Caco-2 (cell line): ENCODE measurements around the gene ERMAP. TPM values are rescaled to one million over a fixed set of nuclear protein-coding genes. Genes with fewer than 3 reads are reported as not detected.

Source experiments
- BruUV-seq: library from RNA; stranded (reverse); fragments of 400-500 nt; replicated peaks from 2 replicates; lab custom pipeline; 2021; lab: Mats Ljungman, UMichigan
- CTCF ChIA-PET: fragments of 300-600 bp; sonication (Branson Sonifier 250); formaldehyde crosslinking; loops from one replicate; lab custom pipeline; 2022; ENCODE audit warnings: antibody characterized with exemption; lab: Charles Lee
- POLR2A ChIA-PET: fragments of 300-600 bp; sonication (Branson Sonifier 250); formaldehyde crosslinking; loops from one replicate; lab custom pipeline; 2022; ENCODE audit warnings: antibody characterized with exemption; lab: Charles Lee
- DNase-seq, 2 experiments: peaks; one replicate each; pipeline versions ENCODE4 v3.0.0 to v3.0.0-alpha.2; 2020 to 2022
- H3K27me3 ChIP-seq: replicated peaks from 2 replicates; pipeline ENCODE4 v1.6.0; 2011; ENCODE audit warnings: low read length; ENCODE audit not compliant: control insufficient read depth, insufficient read depth
- H3K36me3 ChIP-seq: 2 replicates; pipeline ENCODE4 v1.5.1; 2011; ENCODE audit warnings: low read length; ENCODE audit not compliant: control insufficient read depth, insufficient read depth
- H3K4me1 ChIP-seq: fragments of 250-450 bp; sonication (Bioruptor Pico); 2 replicates; pipeline ENCODE4 v1.5.1; 2020; ENCODE audit warnings: mild to moderate bottlenecking
- H3K4me3 ChIP-seq: 2 replicates; pipeline ENCODE4 v1.5.1; 2011; ENCODE audit warnings: low read depth, mild to moderate bottlenecking, control low read depth, low read length
- H3K9me3 ChIP-seq: fragments of 250-450 bp; sonication (Bioruptor Pico); 2 replicates; pipeline ENCODE4 v1.5.1; 2020; ENCODE audit warnings: mild to moderate bottlenecking, moderate library complexity
- H3K27ac Mint-ChIP-seq: one replicate; pipeline ENCODE4 v1.8.0; 2022; ENCODE audit warnings: mixed read lengths; ENCODE audit not compliant: unreplicated experiment
- H3K27me3 Mint-ChIP-seq: one replicate; pipeline ENCODE4 v1.8.0; 2022; ENCODE audit warnings: mixed read lengths; ENCODE audit not compliant: insufficient read depth, unreplicated experiment
- H3K36me3 Mint-ChIP-seq: one replicate; pipeline ENCODE4 v1.8.0; 2022; ENCODE audit warnings: mild to moderate bottlenecking, mixed read lengths; ENCODE audit not compliant: insufficient read depth, unreplicated experiment
- H3K4me1 Mint-ChIP-seq: one replicate; pipeline ENCODE4 v1.8.0; 2022; ENCODE audit warnings: low read depth, mixed read lengths; ENCODE audit not compliant: unreplicated experiment
- H3K4me3 Mint-ChIP-seq: one replicate; pipeline ENCODE4 v1.8.0; 2022; ENCODE audit warnings: mild to moderate bottlenecking, moderate library complexity, mixed read lengths; ENCODE audit not compliant: unreplicated experiment
- H3K9me3 Mint-ChIP-seq: one replicate; pipeline ENCODE4 v1.8.0; 2022; ENCODE audit warnings: mixed read lengths; ENCODE audit not compliant: unreplicated experiment
- CTCF ChIP-seq, 2 experiments: fragments of 200-600 bp in 1 of 2; IDR thresholded peaks; 1 replicate in 1 of 2; 2 replicates in 1 of 2; pipeline versions ENCODE4 v1.5.1 to v1.8.0; 2011 to 2022; ENCODE audit warnings: antibody characterized with exemption in 1 of 2, control low read depth in 1 of 2, inconsistent platforms in 1 of 2, low read depth in 1 of 2, low read length in 1 of 2, mild to moderate bottlenecking in 1 of 2, moderate library complexity in 1 of 2; ENCODE audit not compliant: insufficient read depth in 1 of 2, severe bottlenecking in 1 of 2, unreplicated experiment in 1 of 2
- intact Hi-C: fragments of 100-400 bp; cut with micrococcal nuclease; formaldehyde crosslinking; loops from one replicate; pipeline ENCODE4 v1.10.0; 2022; ENCODE audit not compliant: unreplicated experiment
- total RNA-seq: library from RNA; stranded (reverse); gene quantifications from 2 replicates; pipeline ENCODE4 v1.2.3, GENCODE V29; 2022

Gene ERMAP
- total RNA-seq, 1 experiment from 2014 or later, result 4.8 TPM

GRCh38 chr1:42801832-42802473 is 15.0 kb upstream of the ERMAP start:
- Mint-ChIP-seq H3K36me3 (no peaks in the 10 kb centered on the region), H3K4me1 (no peaks in the 10 kb centered on the region), H3K27me3 (no peaks in the 10 kb centered on the region), H3K4me3 (no peak overlapping the region), H3K9me3 (no peaks in the 10 kb centered on the region), H3K27ac (no peak overlapping the region)
- Histone ChIP-seq H3K4me1 (no peaks in the 10 kb centered on the region), H3K27me3 (no peaks in the 10 kb centered on the region), H3K9me3 (no peaks in the 10 kb centered on the region), H3K36me3 (no peaks in the 10 kb centered on the region), H3K4me3 (no peak overlapping the region)
- no peak for DNase-seq
- no peak for TF ChIP-seq CTCF (IDR thresholded peaks at IDR 0.05; ENCODE audit: insufficient read depth in 1 of 2, low read depth in 1 of 2, low read length in 1 of 2, severe bottlenecking in 1 of 2, unreplicated experiment in 1 of 2)
- intact Hi-C loops, result no loop called here
- ChIA-PET POLR2A (no interaction called here), CTCF (no interaction called here)
- BruUV-seq, result no TSS peak

- BruUV-seq, result no TSS peak
- Mint-ChIP-seq H3K27me3 (no peaks in the 10 kb centered on the region), H3K4me1 (no peaks in the 10 kb centered on the region), H3K36me3 (no peaks in the 10 kb centered on the region), H3K9me3 (no peaks in the 10 kb centered on the region), H3K27ac (no peak overlapping the region), H3K4me3 (no peak overlapping the region)
- ChIA-PET CTCF (no interaction called here), POLR2A (no interaction called here)
- no peaks in the 10 kb centered on the region for H3K9me3 ChIP-seq
- no peaks in the 10 kb centered on the region for H3K36me3 ChIP-seq
- DNase-seq, result no peak
- H3K4me1 ChIP-seq, result no peaks in the 10 kb centered on the region
- intact Hi-C loops, result no loop called here
- no peaks in the 10 kb centered on the region for H3K27me3 ChIP-seq
- H3K4me3 ChIP-seq, result no peak overlapping the region
- no peak for TF ChIP-seq CTCF (IDR thresholded peaks at IDR 0.05; ENCODE audit: insufficient read depth in 1 of 2, low read depth in 1 of 2, low read length in 1 of 2, severe bottlenecking in 1 of 2, unreplicated experiment in 1 of 2)
Measured at GRCh38 chr1:42806171-42806570, 10.8 kb upstream of the ERMAP start.

DNA sequence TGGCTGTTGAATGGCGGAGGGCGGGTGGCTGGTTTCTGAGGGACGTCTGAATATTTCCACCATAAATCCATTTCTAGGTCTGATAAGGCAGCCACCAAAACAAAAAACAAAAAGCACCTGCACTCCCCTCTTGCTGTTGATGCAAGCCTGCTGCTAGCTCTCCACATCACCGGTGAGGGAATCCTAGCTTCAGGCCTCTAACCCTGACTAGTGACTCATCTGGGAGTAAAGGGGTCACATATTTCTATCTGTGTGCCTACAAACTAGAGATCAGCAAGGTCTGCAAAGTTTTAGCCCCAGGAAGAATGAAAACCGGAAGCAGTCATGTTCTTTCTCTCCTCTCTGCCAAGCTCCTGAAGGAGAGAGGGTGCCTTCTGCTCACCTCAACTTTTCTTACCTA is 10.3 kb upstream of the ERMAP start:
- Mint-ChIP-seq H3K9me3 (no peaks in the 10 kb centered on the region), H3K27ac (no peak overlapping the region), H3K4me3 (no peak overlapping the region), H3K4me1 (no peaks in the 10 kb centered on the region), H3K27me3 (no peaks in the 10 kb centered on the region), H3K36me3 (no peaks in the 10 kb centered on the region)
- Histone ChIP-seq H3K36me3 (no peaks in the 10 kb centered on the region), H3K27me3 (no peaks in the 10 kb centered on the region), H3K4me3 (no peak overlapping the region), H3K9me3 (no peaks in the 10 kb centered on the region), H3K4me1 (no peaks in the 10 kb centered on the region)
- DNase-seq, result no peak
- ChIA-PET CTCF (no interaction called here), POLR2A (interaction anchor here (0.7 kb wide), 1 partner anchor 314 kb away, joined by 6 read pairs; no protein-coding TSS in a partner anchor)
- intact Hi-C loops, result no loop called here
- TF ChIP-seq CTCF (IDR thresholded peaks at IDR 0.05; ENCODE audit: insufficient read depth in 1 of 2, low read depth in 1 of 2, low read length in 1 of 2, severe bottlenecking in 1 of 2, unreplicated experiment in 1 of 2), result no peak
- BruUV-seq, result no TSS peak
